ENCODE measurements around the gene LSS.
A peak's percentile ranks its signal among the peaks of the same experiment; 100 is the strongest.

LSS gene

GRCh38 chr21:46228345-46229051 is at the start of gene LSS:
TSS of gene LSS (minus strand) at chr21:46228774. CDS start at chr21:46228745, 29 bp downstream.
- H3K27ac ChIP-seq = peak within 1 kb of the TSS; percentile 77; the same call in 1 of the 2 replicates
- TF ChIP-seq EZH2 (IDR thresholded peaks at IDR 0.05) = no peak
- TF ChIP-seq POLR2AphosphoS5 (IDR thresholded peaks at IDR 0.05; ENCODE audit: borderline replicate concordance, low read depth, low read length) = peak; percentile 79; the same call in 1 of the 2 replicates
- peak within 1 kb of the TSS; percentile 98 for H3K4me3 ChIP-seq
- H3K36me3 ChIP-seq (ENCODE audit: insufficient read depth, low read length) = peaks cover 46% of the 10 kb centered on the region
- no peaks in the 10 kb centered on the region for H3K9me3 ChIP-seq (ENCODE audit: low read depth, low read length)
- H3K9ac ChIP-seq (ENCODE audit: insufficient read length) = peak within 1 kb of the TSS; percentile 91
- peak; percentile 79 for DNase-seq (ENCODE audit: low read depth, low spot score)

GRCh38 chr21:46274797-46275390 is 46.3 kb upstream of the LSS start:
- no peak for TF ChIP-seq FOXP2 (optimal IDR thresholded peaks at IDR 0.05; ENCODE audit: control extremely low read depth, extremely low read length, insufficient read depth)
- DNase-seq (ENCODE audit: low read depth, low spot score) = no peak
- Histone ChIP-seq H3K27ac (no peak overlapping the region), H3K36me3 (ENCODE audit: insufficient read depth, low read length) (peaks cover 91% of the 10 kb centered on the region), H3K9me3 (ENCODE audit: low read depth, low read length) (no peaks in the 10 kb centered on the region), H3K4me3 (no peak overlapping the region), H3K9ac (ENCODE audit: insufficient read length) (no peak overlapping the region)

GRCh38 chr21:46273341-46273740 is 44.8 kb upstream of the LSS start:
- Histone ChIP-seq H3K27ac (no peak overlapping the region), H3K36me3 (ENCODE audit: insufficient read depth, low read length) (peaks cover 90% of the 10 kb centered on the region)

GRCh38 chr21:46269466-46269865 is 40.9 kb upstream of the LSS start:
- Histone ChIP-seq H3K36me3 (ENCODE audit: insufficient read depth, low read length) (peaks cover 85% of the 10 kb centered on the region), H3K9ac (ENCODE audit: insufficient read length) (no peak overlapping the region), H3K27ac (no peak overlapping the region), H3K9me3 (ENCODE audit: low read depth, low read length) (no peaks in the 10 kb centered on the region), H3K4me3 (no peak overlapping the region)
- no peak for DNase-seq (ENCODE audit: low read depth, low spot score)
- no peak for TF ChIP-seq FOXP2 (optimal IDR thresholded peaks at IDR 0.05; ENCODE audit: control extremely low read depth, extremely low read length, insufficient read depth)
- no peak for TF ChIP-seq POLR2AphosphoS5 (IDR thresholded peaks at IDR 0.05; ENCODE audit: borderline replicate concordance, low read depth, low read length)
- TF ChIP-seq EZH2 (IDR thresholded peaks at IDR 0.05) = no peak

More at GRCh38 chr21:46273341-46273740, 44.8 kb upstream of the LSS start:
- no peak for DNase-seq (ENCODE audit: low read depth, low spot score)
- H3K9ac ChIP-seq (ENCODE audit: insufficient read length) = no peak overlapping the region
- TF ChIP-seq FOXP2 (optimal IDR thresholded peaks at IDR 0.05; ENCODE audit: control extremely low read depth, extremely low read length, insufficient read depth) (no peak), POLR2AphosphoS5 (IDR thresholded peaks at IDR 0.05; ENCODE audit: borderline replicate concordance, low read depth, low read length) (no peak), EZH2 (IDR thresholded peaks at IDR 0.05) (no peak)
- H3K9me3 ChIP-seq (ENCODE audit: low read depth, low read length) = no peaks in the 10 kb centered on the region
- H3K4me3 ChIP-seq = no peak overlapping the region

- H3K36me3 ChIP-seq (ENCODE audit: insufficient read depth, low read length) = peaks cover 80% of the 10 kb centered on the region
- no peak overlapping the region for H3K9ac ChIP-seq (ENCODE audit: insufficient read length)
- no peak overlapping the region for H3K4me3 ChIP-seq
- no peak for DNase-seq (ENCODE audit: low read depth, low spot score)
- H3K9me3 ChIP-seq (ENCODE audit: low read depth, low read length) = no peaks in the 10 kb centered on the region
- no peak overlapping the region for H3K27ac ChIP-seq
- TF ChIP-seq FOXP2 (optimal IDR thresholded peaks at IDR 0.05; ENCODE audit: control extremely low read depth, extremely low read length, insufficient read depth) (no peak), POLR2AphosphoS5 (IDR thresholded peaks at IDR 0.05; ENCODE audit: borderline replicate concordance, low read depth, low read length) (no peak), EZH2 (IDR thresholded peaks at IDR 0.05) (no peak)
Observed at GRCh38 chr21:46268371-46268770, 39.8 kb upstream of the LSS start.

GRCh38 chr21:46266946-46267345 is 38.4 kb upstream of the LSS start:
- no peak overlapping the region for H3K27ac ChIP-seq
- no peak overlapping the region for H3K4me3 ChIP-seq
- no peak for DNase-seq (ENCODE audit: low read depth, low spot score)
- no peaks in the 10 kb centered on the region for H3K9me3 ChIP-seq (ENCODE audit: low read depth, low read length)
- no peak overlapping the region for H3K9ac ChIP-seq (ENCODE audit: insufficient read length)
- peaks cover 70% of the 10 kb centered on the region for H3K36me3 ChIP-seq (ENCODE audit: insufficient read depth, low read length)
- TF ChIP-seq EZH2 (IDR thresholded peaks at IDR 0.05) (no peak), FOXP2 (optimal IDR thresholded peaks at IDR 0.05; ENCODE audit: control extremely low read depth, extremely low read length, insufficient read depth) (no peak), POLR2AphosphoS5 (IDR thresholded peaks at IDR 0.05; ENCODE audit: borderline replicate concordance, low read depth, low read length) (no peak)

GRCh38 chr21:46265736-46266525 is 37.4 kb upstream of the LSS start:
- no peak for DNase-seq (ENCODE audit: low read depth, low spot score)
- Histone ChIP-seq H3K9me3 (ENCODE audit: low read depth, low read length) (no peaks in the 10 kb centered on the region), H3K9ac (ENCODE audit: insufficient read length) (no peak overlapping the region), H3K4me3 (no peak overlapping the region), H3K36me3 (ENCODE audit: insufficient read depth, low read length) (peaks cover 65% of the 10 kb centered on the region), H3K27ac (no peak overlapping the region)
- TF ChIP-seq EZH2 (IDR thresholded peaks at IDR 0.05) (no peak), POLR2AphosphoS5 (IDR thresholded peaks at IDR 0.05; ENCODE audit: borderline replicate concordance, low read depth, low read length) (peak; percentile 30; the same call in 1 of the 2 replicates)

- Histone ChIP-seq H3K4me3 (no peak overlapping the region), H3K36me3 (ENCODE audit: insufficient read depth, low read length) (peaks cover 62% of the 10 kb centered on the region), H3K27ac (no peak overlapping the region), H3K9me3 (ENCODE audit: low read depth, low read length) (no peaks in the 10 kb centered on the region), H3K9ac (ENCODE audit: insufficient read length) (no peak overlapping the region)
- TF ChIP-seq POLR2AphosphoS5 (IDR thresholded peaks at IDR 0.05; ENCODE audit: borderline replicate concordance, low read depth, low read length) = no peak
- TF ChIP-seq EZH2 (IDR thresholded peaks at IDR 0.05) = no peak
- TF ChIP-seq FOXP2 (optimal IDR thresholded peaks at IDR 0.05; ENCODE audit: control extremely low read depth, extremely low read length, insufficient read depth) = no peak
- no peak for DNase-seq (ENCODE audit: low read depth, low spot score)
Observed at GRCh38 chr21:46264690-46265144, 36.1 kb upstream of the LSS start.
